ENCODE measurements around the gene GNG10. TPM values are rescaled to one million over a fixed set of nuclear protein-coding genes. Genes with fewer than 3 reads are reported as not detected.
A peak's percentile ranks its signal among the peaks of the same experiment; 100 is the strongest.
"Not testable (repeated sequence)": the region's sequence is repeated elsewhere in the genome, so short reads cannot be mapped to it uniquely, and the experiment has no call there.

Gene GNG10
- total and polyA plus RNA-seq, 12 donors, result 23.6 to 127 (median 55.5) TPM

GRCh38 chr9:111661802-111662521 is 557 bp downstream of the GNG10 start:
- intact Hi-C loops (cut with DNase I), result no loop called here
- Histone ChIP-seq H3K4me1 (replicated peaks in 1 of 2) (peaks cover 0 to 12% of the 10 kb centered on the region in 2 donors), H3K27me3 (no peaks in the 10 kb centered on the region), H3K27ac (peak overlapping the region in 4 of 5 donors; percentile 24 to 93 (median 74)), H3K4me3 (peak overlapping the region in 3 of 4 donors; percentile 60 to 99 (median 64)), H3K9me3 (replicated peaks in 1 of 3) (no peaks in the 10 kb centered on the region), H3K36me3 (replicated peaks in 1 of 2) (peaks cover 0 to 2% of the 10 kb centered on the region in 2 donors)
- TF ChIP-seq POLR2A (IDR thresholded peaks at IDR 0.05) (no peak), CTCF (IDR thresholded peaks at IDR 0.05) (no peak)
- WGBS, 4 donors, result 1 to 2% (median 1%) methylated on average over 7 to 57 of the region's 57 CpGs
- DNase-seq, result peak; percentile 40 to 71 (median 47)

- 40 to 45% (median 43%) methylated on average over 7 of the region's 7 CpGs for WGBS, 4 donors
- Histone ChIP-seq H3K9me3 (replicated peaks in 1 of 3) (no peaks in the 10 kb centered on the region), H3K27me3 (no peaks in the 10 kb centered on the region), H3K27ac (peak overlapping the region in 4 of 5 donors; percentile 24 to 93 (median 74)), H3K4me1 (replicated peaks in 1 of 2) (peaks cover 0 to 12% of the 10 kb centered on the region in 2 donors), H3K36me3 (replicated peaks in 1 of 2) (peaks cover 0 to 10% of the 10 kb centered on the region in 2 donors), H3K4me3 (peak overlapping the region in 1 of 4 donors; percentile 99)
- intact Hi-C loops (cut with DNase I), result no loop called here
- DNase-seq, result no peak
- no peak for TF ChIP-seq CTCF (IDR thresholded peaks at IDR 0.05)
- no peak for TF ChIP-seq POLR2A (IDR thresholded peaks at IDR 0.05)
Observed at GRCh38 chr9:111662576-111663300, 1.3 kb downstream of the GNG10 start.

- TF ChIP-seq POLR2A (IDR thresholded peaks at IDR 0.05) (no peak), CTCF (IDR thresholded peaks at IDR 0.05) (no peak)
- peak overlapping the region in 2 of 5 donors; percentile 3 to 77 for H3K27ac ChIP-seq
- H3K9me3 ChIP-seq (replicated peaks in 1 of 3), result no peaks in the 10 kb centered on the region
- intact Hi-C loops (cut with DNase I), result no loop called here
- H3K4me3 ChIP-seq, result peak overlapping the region in 1 of 4 donors; percentile 99
- H3K36me3 ChIP-seq (replicated peaks in 1 of 2), result peaks cover 0 to 13% of the 10 kb centered on the region in 2 donors
- WGBS, 4 donors, result 71 to 79% (median 76%) methylated on average over 5 of the region's 5 CpGs
- H3K4me1 ChIP-seq (replicated peaks in 1 of 2), result peaks cover 0 to 12% of the 10 kb centered on the region in 2 donors
- no peak for DNase-seq
- no peaks in the 10 kb centered on the region for H3K27me3 ChIP-seq
Observed at GRCh38 chr9:111663301-111663823, 2.0 kb downstream of the GNG10 start.

GRCh38 chr9:111668026-111668573 is 6.7 kb downstream of the GNG10 start:
- WGBS, 4 donors, result 50 to 83% (median 74%) methylated on average over 1 of the region's 1 CpG
- H3K27ac ChIP-seq, result no peak overlapping the region
- H3K9me3 ChIP-seq (replicated peaks in 1 of 3), result no peaks in the 10 kb centered on the region
- peaks cover 0 to 28% of the 10 kb centered on the region in 2 donors for H3K36me3 ChIP-seq (replicated peaks in 1 of 2)
- no peaks in the 10 kb centered on the region for H3K27me3 ChIP-seq
- H3K4me1 ChIP-seq (replicated peaks in 1 of 2), result peaks cover 0 to 3% of the 10 kb centered on the region in 2 donors
- intact Hi-C loops (cut with DNase I), result no loop called here
- DNase-seq, result no peak
- no peak overlapping the region for H3K4me3 ChIP-seq
- TF ChIP-seq CTCF (IDR thresholded peaks at IDR 0.05) (no peak), POLR2A (IDR thresholded peaks at IDR 0.05) (no peak)

DNA sequence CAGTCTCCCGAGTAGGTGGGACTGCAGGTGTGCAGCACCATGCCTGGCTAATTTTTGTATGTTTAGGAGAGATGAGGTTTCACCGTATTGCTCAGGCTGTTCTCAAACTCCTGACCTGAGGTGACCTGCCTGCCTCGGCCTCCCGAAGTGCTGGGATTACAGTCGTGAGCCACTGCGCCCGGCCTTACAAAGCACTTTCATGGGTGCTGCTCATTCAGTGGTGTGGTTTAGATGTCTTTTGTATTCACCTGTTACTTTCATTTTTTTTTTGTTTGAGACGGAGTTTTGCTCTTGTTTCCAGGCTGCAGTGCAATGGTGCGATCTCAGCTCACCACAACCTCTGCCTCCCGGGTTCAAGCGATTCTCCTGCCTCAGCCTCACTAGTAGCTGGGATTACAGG is 7.2 kb downstream of the GNG10 start:
- H3K4me3 ChIP-seq; H3K4me1 ChIP-seq (replicated peaks in 1 of 2); H3K27ac ChIP-seq; DNase-seq; intact Hi-C loops (cut with DNase I); H3K9me3 ChIP-seq (replicated peaks in 1 of 3); H3K27me3 ChIP-seq: not testable (repeated sequence)
- H3K36me3 ChIP-seq (replicated peaks in 1 of 2), result peaks cover 0 to 28% of the 10 kb centered on the region in 2 donors
- 87 to 97% (median 93%) methylated on average over 11 of the region's 11 CpGs for WGBS, 4 donors

Measured in adrenal gland (tissue), 12 donors.